Non-pigmented ciliary epithelial cell (primary cell): Measurements from ENCODE around the gene PIK3C2A.
"Not testable (repeated sequence)": the region's sequence is repeated elsewhere in the genome, so short reads cannot be mapped to it uniquely, and the experiment has no call there.

Experiments
- DNase-seq: peaks from one replicate; pipeline ENCODE4 v3.0.0-alpha.2; 2010; ENCODE audit warnings: low read depth

The PIK3C2A gene, protein sequence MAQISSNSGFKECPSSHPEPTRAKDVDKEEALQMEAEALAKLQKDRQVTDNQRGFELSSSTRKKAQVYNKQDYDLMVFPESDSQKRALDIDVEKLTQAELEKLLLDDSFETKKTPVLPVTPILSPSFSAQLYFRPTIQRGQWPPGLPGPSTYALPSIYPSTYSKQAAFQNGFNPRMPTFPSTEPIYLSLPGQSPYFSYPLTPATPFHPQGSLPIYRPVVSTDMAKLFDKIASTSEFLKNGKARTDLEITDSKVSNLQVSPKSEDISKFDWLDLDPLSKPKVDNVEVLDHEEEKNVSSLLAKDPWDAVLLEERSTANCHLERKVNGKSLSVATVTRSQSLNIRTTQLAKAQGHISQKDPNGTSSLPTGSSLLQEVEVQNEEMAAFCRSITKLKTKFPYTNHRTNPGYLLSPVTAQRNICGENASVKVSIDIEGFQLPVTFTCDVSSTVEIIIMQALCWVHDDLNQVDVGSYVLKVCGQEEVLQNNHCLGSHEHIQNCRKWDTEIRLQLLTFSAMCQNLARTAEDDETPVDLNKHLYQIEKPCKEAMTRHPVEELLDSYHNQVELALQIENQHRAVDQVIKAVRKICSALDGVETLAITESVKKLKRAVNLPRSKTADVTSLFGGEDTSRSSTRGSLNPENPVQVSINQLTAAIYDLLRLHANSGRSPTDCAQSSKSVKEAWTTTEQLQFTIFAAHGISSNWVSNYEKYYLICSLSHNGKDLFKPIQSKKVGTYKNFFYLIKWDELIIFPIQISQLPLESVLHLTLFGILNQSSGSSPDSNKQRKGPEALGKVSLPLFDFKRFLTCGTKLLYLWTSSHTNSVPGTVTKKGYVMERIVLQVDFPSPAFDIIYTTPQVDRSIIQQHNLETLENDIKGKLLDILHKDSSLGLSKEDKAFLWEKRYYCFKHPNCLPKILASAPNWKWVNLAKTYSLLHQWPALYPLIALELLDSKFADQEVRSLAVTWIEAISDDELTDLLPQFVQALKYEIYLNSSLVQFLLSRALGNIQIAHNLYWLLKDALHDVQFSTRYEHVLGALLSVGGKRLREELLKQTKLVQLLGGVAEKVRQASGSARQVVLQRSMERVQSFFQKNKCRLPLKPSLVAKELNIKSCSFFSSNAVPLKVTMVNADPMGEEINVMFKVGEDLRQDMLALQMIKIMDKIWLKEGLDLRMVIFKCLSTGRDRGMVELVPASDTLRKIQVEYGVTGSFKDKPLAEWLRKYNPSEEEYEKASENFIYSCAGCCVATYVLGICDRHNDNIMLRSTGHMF (N-terminal part only)

DNA sequence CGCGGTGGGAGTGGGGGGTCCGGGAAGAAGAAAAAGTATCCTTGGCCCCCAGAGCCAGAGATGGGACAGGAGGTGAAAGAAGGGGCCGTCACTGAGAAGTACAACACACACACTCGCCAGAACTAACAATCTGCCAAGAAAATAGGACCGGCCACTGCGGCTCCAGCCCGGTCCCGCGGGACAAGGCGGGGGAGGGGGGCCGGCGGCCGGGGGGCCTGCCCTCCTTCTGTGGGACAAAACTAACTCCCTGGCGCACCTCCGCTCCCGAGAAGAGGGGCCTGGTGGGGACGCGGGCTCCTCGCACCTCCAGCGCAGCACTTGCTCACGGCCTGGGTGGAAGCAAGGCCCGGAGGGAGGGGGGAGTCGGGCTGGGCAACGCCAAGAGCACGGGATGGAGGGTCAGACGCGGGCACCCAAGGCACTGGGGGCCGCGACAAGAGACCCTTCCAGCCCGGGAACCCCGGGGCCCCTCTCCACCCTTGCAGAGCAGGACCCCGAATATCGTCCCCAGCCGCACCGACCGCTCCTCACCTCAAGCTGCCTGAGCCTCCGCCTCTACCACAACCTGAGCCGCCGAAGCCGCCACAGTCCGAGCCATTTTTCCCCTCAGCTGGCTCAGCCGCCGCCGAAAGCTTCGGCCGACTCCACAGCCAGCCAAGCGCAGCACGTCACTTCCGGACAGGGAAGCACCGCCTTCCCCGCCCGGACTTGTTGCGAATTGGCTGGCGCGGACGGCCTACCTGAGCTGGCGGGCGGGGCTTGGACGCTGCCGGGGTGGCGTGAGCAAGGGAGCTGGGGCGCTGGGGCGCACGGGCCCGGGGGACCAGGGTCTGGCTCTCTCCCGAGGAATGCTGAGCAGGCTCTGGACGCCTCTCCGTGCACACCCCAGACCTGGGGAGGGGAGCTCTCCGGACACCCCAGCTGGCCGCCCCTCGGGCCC lies at the start of gene PIK3C2A:
PIK3C2A (minus strand) TSS at position 670 of the 940 bp plus-strand sequence. CDS start 38,245 bp downstream, outside the sequence.
- no peak for DNase-seq

DNA sequence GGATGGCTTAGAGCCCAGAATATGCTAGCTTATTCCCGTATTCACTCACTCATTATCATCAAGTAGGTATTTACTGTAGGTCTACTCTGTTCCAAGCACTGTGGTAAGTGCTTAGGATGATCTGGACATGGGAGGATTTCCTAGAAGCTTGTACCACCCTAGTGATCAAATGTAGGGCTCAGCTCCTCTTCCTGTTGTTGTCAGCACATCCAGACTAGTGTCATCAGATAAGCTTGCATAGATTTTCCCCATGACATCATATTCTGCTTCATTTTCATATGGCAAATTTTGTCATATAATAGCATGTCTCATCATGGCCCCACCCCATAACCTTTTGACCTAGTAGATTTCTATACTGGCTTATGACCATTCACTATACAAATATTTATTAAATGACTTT lies 49.4 kb upstream of the PIK3C2A start:
- no peak for DNase-seq

DNA sequence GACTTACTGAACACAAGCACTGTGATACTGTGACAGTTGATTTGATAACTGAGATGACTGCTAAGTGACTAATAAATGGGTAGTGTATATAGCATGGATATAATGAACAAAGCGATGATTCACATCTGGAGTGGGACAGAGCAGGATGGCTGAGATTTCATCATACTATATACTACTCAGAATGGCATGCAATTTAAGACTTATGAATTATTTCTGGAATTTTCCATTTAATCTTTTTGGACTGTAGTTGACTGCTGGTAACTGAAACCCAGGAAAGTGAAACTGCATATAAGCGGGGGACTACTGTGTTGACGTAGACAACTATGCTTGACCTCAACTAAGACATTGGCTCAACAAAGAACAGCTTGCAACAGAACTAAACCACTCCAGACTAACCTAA lies 48.7 kb upstream of the PIK3C2A start:
- DNase-seq: peak; percentile 98

DNA sequence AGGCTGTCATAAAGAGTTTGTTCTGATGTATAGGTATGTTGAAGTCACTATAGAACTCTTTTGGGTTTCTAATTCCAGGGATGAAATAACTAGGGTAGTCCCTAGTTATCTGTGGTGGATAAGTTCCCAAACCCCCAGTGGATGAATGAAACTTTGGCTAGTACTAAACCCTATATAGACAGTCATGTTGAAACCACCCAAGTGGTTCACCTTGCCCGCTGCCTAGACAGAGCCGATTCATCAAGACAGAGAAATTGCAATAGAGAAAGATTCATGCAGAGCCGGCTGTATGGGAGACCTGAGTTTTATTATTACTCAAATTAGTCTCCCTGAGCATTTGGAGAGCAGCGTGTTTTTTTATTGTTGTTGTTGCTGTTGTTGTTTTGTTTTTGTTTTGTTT lies 44.9 kb upstream of the PIK3C2A start:
- no peak for DNase-seq

DNA sequence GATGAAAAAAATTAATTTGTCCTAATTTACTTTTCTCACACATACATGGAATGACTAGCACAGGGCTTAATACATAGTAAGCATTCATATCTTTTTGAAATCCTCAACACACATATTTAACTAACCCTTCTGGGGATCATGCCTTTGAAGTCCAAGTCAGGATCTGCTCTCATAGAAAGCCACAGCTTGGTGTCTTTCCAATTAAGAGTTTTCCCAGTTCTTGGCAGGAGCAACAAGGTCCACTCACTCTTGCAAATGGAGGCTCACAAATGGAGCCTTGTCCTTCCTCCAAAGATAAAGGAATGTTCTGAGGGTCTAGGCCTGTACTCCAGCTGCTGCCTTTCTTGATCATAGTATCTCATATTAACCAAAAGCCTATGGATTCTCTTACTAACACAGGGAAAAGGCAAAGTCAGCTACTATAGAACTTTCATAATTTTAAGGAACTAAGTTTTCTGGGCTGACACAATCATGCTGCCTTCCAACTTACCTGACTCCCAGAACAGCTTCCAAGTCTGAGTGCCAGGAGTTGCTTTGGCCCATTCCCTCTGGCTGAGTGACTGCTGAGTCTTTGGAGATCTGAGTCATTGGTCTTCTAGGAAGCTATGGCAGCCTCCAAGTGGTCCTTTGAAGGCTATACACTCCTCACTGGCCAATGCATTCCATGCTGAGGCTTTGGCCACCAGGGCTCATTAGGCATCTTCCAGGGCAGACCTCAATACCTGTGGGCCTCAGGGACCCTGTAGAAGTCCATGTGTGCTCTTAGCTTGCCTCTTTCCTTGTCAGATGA lies 43.0 kb upstream of the PIK3C2A start:
- DNase-seq: no peak

DNA sequence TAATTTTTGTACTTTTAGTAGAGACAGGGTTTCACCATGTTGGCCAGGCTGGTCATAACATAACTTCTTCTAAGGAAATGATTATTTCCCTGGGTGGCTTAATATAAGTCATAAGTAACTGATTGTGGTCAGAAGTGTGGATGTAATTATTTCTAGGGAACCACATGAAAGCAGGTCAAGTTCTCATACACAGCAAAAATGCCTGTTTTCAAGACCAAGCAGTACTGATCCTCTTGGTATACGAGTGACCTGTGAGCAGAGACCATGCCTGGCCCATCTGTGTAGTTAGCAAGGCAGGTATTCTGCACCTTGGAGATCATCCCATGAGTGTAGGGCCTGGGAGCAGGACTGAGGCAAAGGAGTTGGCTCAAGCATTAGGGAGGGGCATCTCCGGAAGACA lies 36.3 kb upstream of the PIK3C2A start:
- no peak for DNase-seq

DNA sequence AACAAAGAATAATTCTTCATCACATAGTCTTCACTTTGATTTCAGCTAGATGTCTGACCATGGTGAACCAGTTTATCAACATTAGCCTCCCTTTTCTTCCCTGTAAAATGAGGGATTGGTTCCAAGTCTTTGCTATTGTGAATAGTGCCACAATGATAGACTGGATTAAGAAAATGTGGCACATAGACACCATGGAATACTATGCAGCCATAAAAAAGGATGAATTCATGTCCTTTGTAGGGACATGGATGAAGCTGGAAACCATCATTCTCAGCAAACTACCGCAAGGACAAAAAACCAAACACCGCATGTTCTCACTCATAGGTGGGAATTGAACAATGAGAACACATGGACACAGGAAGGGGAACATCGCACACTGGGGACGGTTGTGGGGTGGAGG lies 35.2 kb upstream of the PIK3C2A start:
- DNase-seq: not testable (repeated sequence)

DNA sequence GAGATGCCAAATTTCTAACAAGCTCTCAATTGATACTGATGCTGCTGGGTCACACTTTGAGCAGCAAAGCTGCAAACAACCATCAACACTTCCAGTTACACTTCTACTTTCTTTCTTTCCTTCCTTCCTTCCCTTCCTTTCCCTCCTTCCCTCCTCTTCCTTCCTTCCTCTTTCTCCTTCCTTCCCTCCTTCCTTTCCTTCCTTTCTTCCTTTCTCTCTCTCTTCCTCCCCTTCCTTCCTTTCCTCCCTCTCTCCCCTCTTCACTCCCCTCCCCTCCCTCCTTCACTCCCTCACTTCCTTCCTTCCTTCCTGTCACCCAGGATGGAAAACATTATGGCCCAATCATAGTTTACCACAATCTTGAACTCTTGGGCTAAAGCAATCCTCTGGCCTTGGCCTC lies 33.0 kb upstream of the PIK3C2A start:
- no peak for DNase-seq

DNA sequence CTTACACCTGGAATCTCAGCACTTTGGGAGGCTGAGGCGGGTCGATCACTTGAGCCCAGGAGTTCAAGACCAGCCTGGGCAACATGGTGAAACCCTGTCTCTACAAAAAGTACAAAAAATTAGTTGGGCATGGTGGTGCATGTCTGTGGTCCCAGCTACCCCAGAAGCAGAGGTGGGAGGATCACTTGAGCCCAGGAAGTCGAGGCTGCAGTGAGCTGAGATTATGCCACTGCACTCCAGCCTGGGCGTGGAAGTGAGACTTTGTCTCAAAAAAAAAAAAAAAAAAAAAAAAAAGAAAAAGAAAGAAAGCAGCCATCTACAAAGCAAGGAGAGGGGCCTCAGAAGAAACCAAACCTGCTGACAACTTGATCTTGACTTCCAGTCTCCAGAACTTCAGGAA lies 32.1 kb upstream of the PIK3C2A start:
- DNase-seq: not testable (repeated sequence)

DNA sequence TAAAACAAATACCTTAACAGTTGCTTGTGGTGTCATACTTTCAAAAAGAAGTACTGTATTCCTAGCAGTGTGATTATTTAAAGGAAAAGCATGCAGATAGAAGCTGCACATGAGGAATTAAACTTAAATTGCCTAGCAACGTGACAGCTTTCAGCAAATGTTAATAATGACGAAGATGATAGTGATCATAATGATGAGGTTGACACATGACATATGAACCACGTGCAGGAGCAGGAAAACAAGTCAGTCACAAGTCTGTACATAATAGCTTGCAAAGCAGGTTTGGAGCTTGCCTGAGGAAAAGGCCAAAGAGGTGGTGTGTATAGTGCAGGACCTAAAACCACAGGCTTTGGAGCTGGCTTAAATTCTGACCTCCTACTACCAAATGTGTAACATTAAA lies 30.6 kb upstream of the PIK3C2A start:
- no peak for DNase-seq

DNA sequence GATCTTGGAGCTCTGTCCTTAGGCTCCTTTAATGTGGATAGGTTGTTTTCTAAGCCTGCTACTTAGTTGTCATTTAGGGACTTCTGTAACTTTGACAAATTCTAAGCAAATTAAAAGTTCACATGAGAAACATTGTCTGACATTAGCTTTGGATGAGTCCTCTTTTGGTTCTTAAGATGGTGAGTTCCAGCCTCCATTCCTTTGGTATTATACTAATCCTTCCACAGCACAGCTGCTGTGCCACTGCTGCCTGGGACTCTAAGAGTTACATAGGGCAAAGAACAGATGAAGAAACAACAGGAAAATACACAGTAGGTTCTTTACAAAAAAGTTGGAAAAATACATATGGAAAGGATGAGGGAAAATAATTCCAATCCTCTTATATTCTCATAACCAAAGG lies 25.3 kb upstream of the PIK3C2A start:
- DNase-seq: no peak

DNA sequence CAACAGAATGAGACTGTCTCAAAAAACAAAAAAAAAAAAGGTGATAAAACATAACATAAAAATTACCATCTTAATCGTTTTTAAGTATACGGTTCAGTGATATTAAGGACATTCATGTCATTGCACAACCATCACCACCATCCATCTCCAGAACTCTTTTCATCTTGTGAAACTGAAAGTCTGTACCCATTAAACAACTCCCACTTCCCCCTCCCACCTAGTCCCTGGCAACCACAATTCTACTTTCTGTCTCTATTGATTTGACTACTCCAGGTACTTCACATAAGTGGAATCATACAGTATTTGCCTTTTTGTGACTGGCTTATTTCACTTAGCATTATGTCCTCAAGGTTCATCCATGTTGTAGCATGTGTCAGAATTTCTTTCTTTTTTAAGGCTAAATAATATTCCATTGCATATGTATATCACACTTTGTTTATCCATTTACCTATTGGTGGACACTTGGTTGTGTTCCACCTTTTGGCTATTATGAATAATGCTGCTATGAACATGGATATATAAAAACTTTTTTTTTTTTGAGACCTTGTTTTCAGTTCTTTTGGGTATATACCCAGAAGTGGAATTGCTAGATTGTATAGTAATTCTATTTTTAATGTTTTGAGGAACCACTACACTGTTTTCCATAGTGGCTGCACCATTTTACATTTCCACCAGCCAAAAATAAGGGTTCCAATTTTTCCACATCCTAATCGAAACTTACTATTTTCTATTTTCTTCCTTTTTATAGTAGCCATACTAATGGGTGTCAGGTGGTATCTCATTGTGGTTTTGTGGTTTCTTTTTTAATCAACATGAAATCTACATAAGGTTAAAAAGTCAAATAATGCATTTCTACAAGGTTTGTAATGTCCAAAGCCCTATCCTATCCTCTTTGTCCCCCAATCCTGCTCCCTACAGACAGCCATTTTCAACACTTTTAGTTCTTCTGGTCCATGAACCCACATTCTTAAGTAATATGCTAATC lies 23.4 kb upstream of the PIK3C2A start:
- DNase-seq: no peak

DNA sequence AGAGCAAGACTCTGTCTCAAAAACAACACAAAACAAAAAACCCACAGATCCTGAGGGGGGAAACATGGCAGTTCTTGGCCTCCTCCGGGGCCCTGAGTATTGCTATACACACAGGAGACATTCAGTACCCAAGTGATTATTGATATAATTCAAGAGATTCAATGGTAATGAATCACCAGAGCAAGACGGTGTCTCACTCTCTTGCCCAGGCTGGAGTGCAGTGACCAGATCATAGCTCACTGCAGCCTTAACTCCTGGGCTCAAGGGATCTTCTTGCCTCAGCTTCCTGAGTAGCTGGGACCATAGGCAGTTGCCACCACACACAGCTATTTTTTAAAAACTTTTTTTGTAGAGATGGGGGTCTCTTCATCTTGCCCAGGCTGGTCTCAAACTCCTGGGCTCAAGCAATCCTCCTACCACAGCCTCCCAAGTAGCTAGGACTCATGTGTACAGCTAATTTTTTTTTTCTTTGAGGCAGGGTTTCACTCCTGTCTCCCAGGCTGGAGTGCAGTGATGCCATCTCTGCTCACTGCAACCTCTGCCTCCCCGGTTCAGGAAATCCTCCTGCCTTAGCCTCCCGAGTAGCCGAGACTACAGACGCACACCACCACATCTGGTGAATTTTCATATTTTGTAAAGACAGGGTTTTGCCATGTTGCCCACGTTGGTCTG lies 21.8 kb upstream of the PIK3C2A start:
- DNase-seq: no peak

DNA sequence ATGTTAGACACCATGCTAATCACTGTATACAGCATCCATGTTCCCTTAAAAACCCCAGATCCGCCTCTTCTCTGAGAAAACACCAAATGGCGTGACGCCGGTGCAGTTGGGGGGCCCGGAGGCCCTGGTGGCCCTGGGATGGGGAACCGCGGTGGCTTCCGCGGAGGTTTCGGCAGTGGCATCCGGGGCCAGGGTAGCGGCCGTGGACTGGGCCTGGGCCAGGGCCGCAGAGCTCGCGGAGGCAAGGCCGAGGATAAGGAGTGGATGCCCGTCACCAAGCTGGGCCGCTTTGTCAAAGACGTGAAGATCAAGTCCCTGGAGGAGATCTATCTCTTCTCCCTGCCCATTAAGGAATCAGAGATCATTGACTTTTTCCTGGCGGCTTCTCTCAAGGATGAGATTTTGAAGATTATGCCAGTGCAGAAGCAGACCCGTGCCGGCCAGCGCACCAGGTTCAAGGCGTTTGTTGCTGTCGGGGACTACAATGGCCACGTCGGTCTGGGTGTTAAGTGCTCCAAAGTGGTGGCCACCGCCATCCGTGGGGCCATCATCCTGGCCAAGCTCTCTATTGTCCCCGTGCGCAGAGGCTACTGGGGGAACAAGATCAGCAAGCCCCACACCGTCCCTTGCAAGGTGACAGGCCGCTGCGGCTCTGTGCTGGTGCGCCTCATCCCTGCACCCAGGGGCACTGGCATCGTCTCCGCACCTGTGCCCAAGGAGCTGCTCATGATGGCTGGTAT lies 20.6 kb upstream of the PIK3C2A start:
- not testable (repeated sequence) for DNase-seq

DNA sequence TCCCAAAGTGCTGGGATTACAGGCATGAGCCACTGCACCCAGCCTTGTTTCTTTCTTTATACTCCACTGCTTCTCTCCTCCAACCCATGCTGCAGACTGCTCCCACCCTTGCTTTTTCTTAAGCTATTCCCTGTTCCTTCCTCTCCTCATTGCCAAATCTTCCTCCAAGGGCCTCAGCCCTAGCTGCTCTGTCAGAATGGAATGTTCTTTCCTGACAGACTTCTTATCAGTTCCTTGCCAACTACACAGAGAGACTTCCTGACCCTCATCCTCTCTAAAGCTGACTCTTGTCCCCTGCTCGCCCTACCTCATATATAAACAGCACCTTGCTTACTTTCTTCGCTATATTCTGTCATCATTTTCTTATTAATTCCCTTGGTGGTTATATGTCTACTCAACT lies 16.9 kb upstream of the PIK3C2A start:
- DNase-seq: no peak

DNA sequence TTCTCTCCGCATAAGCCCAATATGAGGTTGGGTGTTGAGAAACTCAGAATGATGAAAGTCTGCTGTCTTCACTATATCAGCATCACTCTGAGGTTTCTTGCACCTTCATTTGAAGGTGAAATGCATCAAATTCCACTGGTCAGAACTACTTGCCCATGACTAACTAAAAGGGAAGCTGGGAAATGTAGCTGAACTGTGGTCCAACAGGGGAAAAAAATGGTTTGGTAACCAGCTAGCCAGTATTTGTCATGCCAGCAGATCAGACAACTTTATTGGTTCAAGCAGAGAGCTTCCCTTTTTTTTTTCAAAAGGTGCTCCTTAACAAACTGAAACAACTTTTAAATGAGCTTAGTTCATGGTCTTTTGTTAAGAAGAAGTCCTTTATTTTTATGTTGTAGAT lies 14.2 kb upstream of the PIK3C2A start:
- DNase-seq: no peak

DNA sequence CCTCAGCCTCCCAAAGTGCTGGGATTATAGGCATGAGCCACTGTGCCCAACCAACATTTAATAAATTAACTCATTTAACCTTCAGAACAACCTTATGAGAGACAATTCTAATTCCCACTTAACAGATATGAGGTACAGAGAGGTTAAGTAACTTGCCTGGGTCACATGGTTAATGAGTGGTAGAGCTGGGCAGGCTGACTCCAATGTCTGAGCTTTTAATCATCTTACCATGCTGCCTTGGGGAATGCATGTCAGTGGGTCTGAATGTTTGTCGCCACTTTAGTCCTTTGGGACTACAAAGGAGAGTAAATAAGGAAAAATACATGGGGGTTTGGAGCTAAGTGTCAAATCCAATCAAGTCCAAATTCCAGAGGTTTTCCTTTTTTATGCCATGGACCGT lies 11.2 kb upstream of the PIK3C2A start:
- no peak for DNase-seq

DNA sequence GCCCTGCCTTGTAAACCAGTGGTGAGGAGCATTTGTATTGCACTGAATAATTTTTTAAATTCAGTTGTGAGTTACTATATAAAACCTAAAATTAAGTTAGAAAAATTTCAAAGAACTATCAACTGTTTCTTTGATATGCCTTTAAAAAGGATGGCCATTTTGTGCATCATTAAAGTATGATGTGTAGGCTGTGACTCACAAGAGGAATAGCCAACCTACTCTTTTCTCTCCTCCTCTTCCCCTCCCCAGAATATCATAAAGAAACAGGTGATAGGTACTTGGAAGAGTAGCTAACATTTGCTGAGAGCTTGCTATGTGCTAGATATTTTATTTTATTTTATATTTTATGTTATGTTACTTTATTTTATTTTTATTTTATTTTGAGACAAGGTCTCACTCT lies 10.6 kb upstream of the PIK3C2A start:
- no peak for DNase-seq
